ENCODE measurements around the gene VCPKMT.
A peak's percentile ranks its signal among the peaks of the same experiment; 100 is the strongest.

Gene VCPKMT

GRCh38 chr14:50116181-50116956 lies at the start of gene VCPKMT:
TSS of gene VCPKMT (minus strand) at chr14:50116572. CDS start at chr14:50116552, 20 bp downstream.
- Histone ChIP-seq H3K27ac (ENCODE audit: low read length) (peak within 1 kb of the TSS; percentile 93), H3K27me3 (ENCODE audit: low read depth, low read length) (no peaks in the 10 kb centered on the region), H3K4me3 (ENCODE audit: low read depth in 1 of 2, low read length in 2 of 2) (peak within 1 kb of the TSS; percentile 73 to 83), H3K9me3 (ENCODE audit: control insufficient read depth in 1 of 2, low read length in 2 of 2) (no peaks in the 10 kb centered on the region), H3K4me1 (ENCODE audit: control insufficient read depth in 1 of 2, insufficient read depth in 2 of 2, low read length in 2 of 2) (peaks cover 5 to 16% of the 10 kb centered on the region in 2 donors), H3K36me3 (ENCODE audit: control insufficient read depth in 1 of 2, insufficient read depth in 2 of 2, low read length in 2 of 2) (peaks cover 16 to 19% of the 10 kb centered on the region in 2 donors)

- no peaks in the 10 kb centered on the region for H3K4me1 ChIP-seq (ENCODE audit: control insufficient read depth in 1 of 2, insufficient read depth in 2 of 2, low read length in 2 of 2)
- H3K36me3 ChIP-seq (ENCODE audit: control insufficient read depth in 1 of 2, insufficient read depth in 2 of 2, low read length in 2 of 2): peaks cover 32 to 52% of the 10 kb centered on the region in 2 donors
- H3K27me3 ChIP-seq (ENCODE audit: low read depth, low read length): no peaks in the 10 kb centered on the region
- no peak overlapping the region for H3K27ac ChIP-seq (ENCODE audit: low read length)
- H3K9me3 ChIP-seq (ENCODE audit: control insufficient read depth in 1 of 2, low read length in 2 of 2): no peaks in the 10 kb centered on the region
- no peak overlapping the region for H3K4me3 ChIP-seq (ENCODE audit: low read depth in 1 of 2, low read length in 2 of 2)
Observed at GRCh38 chr14:50156111-50156510, 39.7 kb upstream of the VCPKMT start.

GRCh38 chr14:50148799-50149198 lies 32.4 kb upstream of the VCPKMT start:
- Histone ChIP-seq H3K36me3 (ENCODE audit: control insufficient read depth in 1 of 2, insufficient read depth in 2 of 2, low read length in 2 of 2) (peaks cover 15 to 51% of the 10 kb centered on the region in 2 donors), H3K4me3 (ENCODE audit: low read depth in 1 of 2, low read length in 2 of 2) (no peak overlapping the region), H3K9me3 (ENCODE audit: control insufficient read depth in 1 of 2, low read length in 2 of 2) (no peaks in the 10 kb centered on the region), H3K4me1 (ENCODE audit: control insufficient read depth in 1 of 2, insufficient read depth in 2 of 2, low read length in 2 of 2) (no peaks in the 10 kb centered on the region), H3K27me3 (ENCODE audit: low read depth, low read length) (no peaks in the 10 kb centered on the region), H3K27ac (ENCODE audit: low read length) (no peak overlapping the region)

GRCh38 chr14:50139192-50139591 lies 22.8 kb upstream of the VCPKMT start:
- no peak overlapping the region for H3K4me3 ChIP-seq (ENCODE audit: low read depth in 1 of 2, low read length in 2 of 2)
- H3K27ac ChIP-seq (ENCODE audit: low read length): no peak overlapping the region
- peaks cover 4 to 9% of the 10 kb centered on the region in 2 donors for H3K36me3 ChIP-seq (ENCODE audit: control insufficient read depth in 1 of 2, insufficient read depth in 2 of 2, low read length in 2 of 2)
- no peaks in the 10 kb centered on the region for H3K27me3 ChIP-seq (ENCODE audit: low read depth, low read length)
- H3K4me1 ChIP-seq (ENCODE audit: control insufficient read depth in 1 of 2, insufficient read depth in 2 of 2, low read length in 2 of 2): no peaks in the 10 kb centered on the region
- no peaks in the 10 kb centered on the region for H3K9me3 ChIP-seq (ENCODE audit: control insufficient read depth in 1 of 2, low read length in 2 of 2)

GRCh38 chr14:50127802-50128201 lies 11.4 kb upstream of the VCPKMT start:
- H3K9me3 ChIP-seq (ENCODE audit: control insufficient read depth in 1 of 2, low read length in 2 of 2): no peaks in the 10 kb centered on the region
- H3K4me1 ChIP-seq (ENCODE audit: control insufficient read depth in 1 of 2, insufficient read depth in 2 of 2, low read length in 2 of 2): no peaks in the 10 kb centered on the region
- no peaks in the 10 kb centered on the region for H3K27me3 ChIP-seq (ENCODE audit: low read depth, low read length)
- H3K36me3 ChIP-seq (ENCODE audit: control insufficient read depth in 1 of 2, insufficient read depth in 2 of 2, low read length in 2 of 2): peaks cover 23 to 48% of the 10 kb centered on the region in 2 donors
- no peak overlapping the region for H3K27ac ChIP-seq (ENCODE audit: low read length)
- H3K4me3 ChIP-seq (ENCODE audit: low read depth in 1 of 2, low read length in 2 of 2): no peak overlapping the region

GRCh38 chr14:50123062-50123461 lies 6.7 kb upstream of the VCPKMT start:
- Histone ChIP-seq H3K36me3 (ENCODE audit: control insufficient read depth in 1 of 2, insufficient read depth in 2 of 2, low read length in 2 of 2) (peaks cover 15 to 19% of the 10 kb centered on the region in 2 donors), H3K9me3 (ENCODE audit: control insufficient read depth in 1 of 2, low read length in 2 of 2) (no peaks in the 10 kb centered on the region), H3K27ac (ENCODE audit: low read length) (no peak overlapping the region), H3K4me3 (ENCODE audit: low read depth in 1 of 2, low read length in 2 of 2) (no peak overlapping the region), H3K4me1 (ENCODE audit: control insufficient read depth in 1 of 2, insufficient read depth in 2 of 2, low read length in 2 of 2) (no peaks in the 10 kb centered on the region), H3K27me3 (ENCODE audit: low read depth, low read length) (no peaks in the 10 kb centered on the region)

GRCh38 chr14:50122291-50122690 lies 5.9 kb upstream of the VCPKMT start:
- peaks cover 17 to 19% of the 10 kb centered on the region in 2 donors for H3K36me3 ChIP-seq (ENCODE audit: control insufficient read depth in 1 of 2, insufficient read depth in 2 of 2, low read length in 2 of 2)
- H3K27ac ChIP-seq (ENCODE audit: low read length): no peak overlapping the region
- H3K4me3 ChIP-seq (ENCODE audit: low read depth in 1 of 2, low read length in 2 of 2): no peak overlapping the region
- H3K9me3 ChIP-seq (ENCODE audit: control insufficient read depth in 1 of 2, low read length in 2 of 2): no peaks in the 10 kb centered on the region
- no peaks in the 10 kb centered on the region for H3K27me3 ChIP-seq (ENCODE audit: low read depth, low read length)
- H3K4me1 ChIP-seq (ENCODE audit: control insufficient read depth in 1 of 2, insufficient read depth in 2 of 2, low read length in 2 of 2): no peaks in the 10 kb centered on the region

- Histone ChIP-seq H3K27ac (ENCODE audit: low read length) (no peak overlapping the region), H3K4me1 (ENCODE audit: control insufficient read depth in 1 of 2, insufficient read depth in 2 of 2, low read length in 2 of 2) (no peaks in the 10 kb centered on the region), H3K9me3 (ENCODE audit: control insufficient read depth in 1 of 2, low read length in 2 of 2) (no peaks in the 10 kb centered on the region), H3K36me3 (ENCODE audit: control insufficient read depth in 1 of 2, insufficient read depth in 2 of 2, low read length in 2 of 2) (peaks cover 17 to 19% of the 10 kb centered on the region in 2 donors), H3K27me3 (ENCODE audit: low read depth, low read length) (no peaks in the 10 kb centered on the region), H3K4me3 (ENCODE audit: low read depth in 1 of 2, low read length in 2 of 2) (no peak overlapping the region)
Observed at GRCh38 chr14:50121486-50121885, 5.1 kb upstream of the VCPKMT start.

- Histone ChIP-seq H3K4me3 (ENCODE audit: low read depth in 1 of 2, low read length in 2 of 2) (no peak overlapping the region), H3K27me3 (ENCODE audit: low read depth, low read length) (no peaks in the 10 kb centered on the region), H3K27ac (ENCODE audit: low read length) (no peak overlapping the region), H3K9me3 (ENCODE audit: control insufficient read depth in 1 of 2, low read length in 2 of 2) (no peaks in the 10 kb centered on the region), H3K36me3 (ENCODE audit: control insufficient read depth in 1 of 2, insufficient read depth in 2 of 2, low read length in 2 of 2) (peaks cover 16% of the 10 kb centered on the region in 2 donors), H3K4me1 (ENCODE audit: control insufficient read depth in 1 of 2, insufficient read depth in 2 of 2, low read length in 2 of 2) (peaks cover 5 to 16% of the 10 kb centered on the region in 2 donors)
Observed at GRCh38 chr14:50117456-50117855, 1.1 kb upstream of the VCPKMT start.

GRCh38 chr14:50116966-50117365 lies 594 bp upstream of the VCPKMT start:
- peaks cover 5 to 16% of the 10 kb centered on the region in 2 donors for H3K4me1 ChIP-seq (ENCODE audit: control insufficient read depth in 1 of 2, insufficient read depth in 2 of 2, low read length in 2 of 2)
- no peaks in the 10 kb centered on the region for H3K9me3 ChIP-seq (ENCODE audit: control insufficient read depth in 1 of 2, low read length in 2 of 2)
- H3K36me3 ChIP-seq (ENCODE audit: control insufficient read depth in 1 of 2, insufficient read depth in 2 of 2, low read length in 2 of 2): peaks cover 16 to 20% of the 10 kb centered on the region in 2 donors
- H3K4me3 ChIP-seq (ENCODE audit: low read depth in 1 of 2, low read length in 2 of 2): peak overlapping the region; percentile 73 to 83
- no peaks in the 10 kb centered on the region for H3K27me3 ChIP-seq (ENCODE audit: low read depth, low read length)
- H3K27ac ChIP-seq (ENCODE audit: low read length): peak overlapping the region; percentile 93

- no peaks in the 10 kb centered on the region for H3K9me3 ChIP-seq (ENCODE audit: control insufficient read depth in 1 of 2, low read length in 2 of 2)
- H3K27ac ChIP-seq (ENCODE audit: low read length): no peak overlapping the region
- H3K36me3 ChIP-seq (ENCODE audit: control insufficient read depth in 1 of 2, insufficient read depth in 2 of 2, low read length in 2 of 2): peaks cover 23 to 29% of the 10 kb centered on the region in 2 donors
- no peak overlapping the region for H3K4me3 ChIP-seq (ENCODE audit: low read depth in 1 of 2, low read length in 2 of 2)
- H3K4me1 ChIP-seq (ENCODE audit: control insufficient read depth in 1 of 2, insufficient read depth in 2 of 2, low read length in 2 of 2): peaks cover 5 to 16% of the 10 kb centered on the region in 2 donors
- H3K27me3 ChIP-seq (ENCODE audit: low read depth, low read length): no peaks in the 10 kb centered on the region
Observed at GRCh38 chr14:50113381-50114035, 2.9 kb downstream of the VCPKMT start.
